Ectodermal cell (in vitro differentiated cells): ENCODE results near the gene MRFAP1.
"Not testable (repeated sequence)": the region's sequence is repeated elsewhere in the genome, so short reads cannot be mapped to it uniquely, and the experiment has no call there.

Source experiments
- H3K27ac ChIP-seq: 2 replicates; pipeline ENCODE4 v1.7.0; 2013; ENCODE audit warnings: mild to moderate bottlenecking, low read depth, low read length; ENCODE audit not compliant: insufficient read depth, poor library complexity, severe bottlenecking
- H3K27me3 ChIP-seq: 2 replicates; pipeline ENCODE4 v1.7.0; 2013; ENCODE audit warnings: mild to moderate bottlenecking, low read length; ENCODE audit not compliant: insufficient read depth, control insufficient read depth, poor library complexity, severe bottlenecking
- H3K36me3 ChIP-seq: one replicate; pipeline ENCODE4 v1.7.0; 2013; ENCODE audit warnings: low read length; ENCODE audit not compliant: control insufficient read depth, insufficient read depth
- H3K4me1 ChIP-seq: one replicate; pipeline ENCODE4 v1.7.0; 2013; ENCODE audit warnings: low read length; ENCODE audit not compliant: control insufficient read depth, insufficient read depth
- H3K4me3 ChIP-seq: 2 replicates; pipeline ENCODE4 v1.7.0; 2013; ENCODE audit warnings: low read depth, low read length, control low read depth; ENCODE audit not compliant: insufficient read depth
- H3K9me3 ChIP-seq: 2 replicates; pipeline ENCODE4 v1.7.0; 2013; ENCODE audit warnings: mild to moderate bottlenecking, low read length, moderate library complexity; ENCODE audit not compliant: control insufficient read depth
- WGBS, 2 experiments: methylation state at CpG; one replicate each; pipeline ENCODE4 v1.1.7; 2013; ENCODE audit warnings: missing lambda C conversion rate in 2 of 2; 5-methylcytosine and 5-hydroxymethylcytosine counted together

Gene MRFAP1

DNA sequence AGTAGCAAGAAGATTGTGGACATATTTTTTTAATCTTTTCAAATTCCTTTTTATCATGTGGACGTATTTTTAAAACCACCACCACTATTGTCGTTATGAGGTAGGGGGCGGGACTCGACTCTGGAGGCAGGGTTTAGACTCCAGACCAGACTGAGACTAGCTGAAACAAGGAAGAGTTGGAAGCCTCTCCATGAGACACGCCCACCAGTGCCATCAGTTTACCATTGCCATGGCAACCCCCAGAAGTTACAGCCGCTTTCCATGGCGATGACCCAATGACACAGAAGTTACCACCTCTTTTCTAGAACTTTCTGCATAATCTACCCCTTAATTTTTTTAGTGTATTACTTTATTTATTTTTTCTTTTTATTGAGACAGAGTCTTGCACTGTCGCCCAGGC is 8.7 kb downstream of the MRFAP1 start:
- Histone ChIP-seq H3K4me1 (no peaks in the 10 kb centered on the region), H3K27ac (no peak overlapping the region), H3K9me3 (no peaks in the 10 kb centered on the region), H3K36me3 (no peaks in the 10 kb centered on the region), H3K4me3 (no peak overlapping the region), H3K27me3 (no peaks in the 10 kb centered on the region)
- WGBS, 2 experiments, result 92 to 95% methylated on average over 8 of the region's 8 CpGs

DNA sequence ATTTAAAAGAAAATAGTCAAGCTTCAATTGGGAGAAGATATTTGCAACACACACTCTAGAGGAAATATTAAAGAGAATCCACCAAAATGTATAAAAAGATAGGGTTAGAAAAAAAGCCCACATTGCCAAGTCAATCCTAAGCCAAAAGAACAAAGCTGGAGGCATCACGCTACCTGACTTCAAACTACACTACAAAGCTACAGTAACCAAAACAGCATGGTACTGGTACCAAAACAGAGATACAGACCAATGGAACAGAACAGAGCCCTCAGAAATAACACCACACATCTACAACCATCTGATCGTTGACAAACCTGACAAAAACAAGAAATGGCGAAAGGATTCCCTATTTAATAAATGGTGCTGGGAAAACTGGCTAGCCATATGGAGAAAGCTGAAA is 13.7 kb downstream of the MRFAP1 start:
- H3K27me3 ChIP-seq, result peaks cover 16% of the 10 kb centered on the region
- not testable (repeated sequence) for H3K36me3 ChIP-seq, H3K27ac ChIP-seq, H3K4me1 ChIP-seq, H3K4me3 ChIP-seq, H3K9me3 ChIP-seq
- WGBS, 2 experiments, result 100% methylated on average over 1 of the region's 3 CpGs; no CpG with 5 or more reads in 1 of the 2 experiments

DNA sequence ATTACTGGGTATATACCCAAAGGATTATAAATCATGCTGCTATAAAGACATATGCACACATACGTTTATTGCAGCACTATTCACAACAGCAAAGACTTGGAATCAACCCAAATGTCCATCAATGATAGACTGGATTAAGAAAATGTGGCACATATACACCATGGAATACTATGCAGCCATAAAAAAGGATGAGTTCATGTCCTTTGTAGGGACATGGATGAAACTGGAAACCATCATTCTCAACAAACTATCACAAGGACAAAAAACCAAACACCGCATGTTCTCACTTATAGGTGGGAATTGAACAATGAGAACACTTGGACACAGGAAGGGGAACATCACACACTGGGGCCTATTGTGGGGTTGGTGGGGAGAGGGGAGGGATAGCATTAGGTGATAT is 14.8 kb downstream of the MRFAP1 start:
- not testable (repeated sequence) for H3K4me1 ChIP-seq
- 83 to 86% methylated on average over 1 of the region's 2 CpGs for WGBS, 2 experiments
- peaks cover 27% of the 10 kb centered on the region for H3K27me3 ChIP-seq

DNA sequence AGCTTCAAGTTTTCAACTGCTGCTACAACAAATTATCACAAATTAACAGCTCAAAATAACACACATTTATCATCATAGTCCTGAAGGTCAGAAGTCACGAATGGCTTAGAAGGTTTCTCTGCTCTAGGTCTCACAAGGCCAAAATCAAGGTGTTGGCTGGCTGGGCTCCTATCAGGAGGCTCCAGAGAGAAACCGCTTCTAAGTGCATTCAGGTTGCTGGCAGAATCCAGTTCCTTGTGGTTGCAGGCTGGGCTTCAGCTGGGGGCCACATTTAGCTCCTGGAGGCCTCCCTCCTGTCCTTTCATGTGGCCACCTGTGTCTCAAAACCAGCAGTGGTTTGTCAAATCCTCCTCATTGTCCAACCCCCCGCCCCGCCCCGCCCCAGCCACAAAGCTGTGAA is 15.4 kb downstream of the MRFAP1 start:
- WGBS, 2 experiments, result 89% methylated on average over 5 of the region's 5 CpGs
- no peaks in the 10 kb centered on the region for H3K9me3 ChIP-seq
- H3K27me3 ChIP-seq, result peaks cover 32% of the 10 kb centered on the region
- no peak overlapping the region for H3K27ac ChIP-seq
- H3K36me3 ChIP-seq, result no peaks in the 10 kb centered on the region
- H3K4me3 ChIP-seq, result no peak overlapping the region
- no peaks in the 10 kb centered on the region for H3K4me1 ChIP-seq

More for the DNA sequence above, 14.8 kb downstream of the MRFAP1 start:
- not testable (repeated sequence) for H3K36me3 ChIP-seq, H3K9me3 ChIP-seq, H3K27ac ChIP-seq, H3K4me3 ChIP-seq

DNA sequence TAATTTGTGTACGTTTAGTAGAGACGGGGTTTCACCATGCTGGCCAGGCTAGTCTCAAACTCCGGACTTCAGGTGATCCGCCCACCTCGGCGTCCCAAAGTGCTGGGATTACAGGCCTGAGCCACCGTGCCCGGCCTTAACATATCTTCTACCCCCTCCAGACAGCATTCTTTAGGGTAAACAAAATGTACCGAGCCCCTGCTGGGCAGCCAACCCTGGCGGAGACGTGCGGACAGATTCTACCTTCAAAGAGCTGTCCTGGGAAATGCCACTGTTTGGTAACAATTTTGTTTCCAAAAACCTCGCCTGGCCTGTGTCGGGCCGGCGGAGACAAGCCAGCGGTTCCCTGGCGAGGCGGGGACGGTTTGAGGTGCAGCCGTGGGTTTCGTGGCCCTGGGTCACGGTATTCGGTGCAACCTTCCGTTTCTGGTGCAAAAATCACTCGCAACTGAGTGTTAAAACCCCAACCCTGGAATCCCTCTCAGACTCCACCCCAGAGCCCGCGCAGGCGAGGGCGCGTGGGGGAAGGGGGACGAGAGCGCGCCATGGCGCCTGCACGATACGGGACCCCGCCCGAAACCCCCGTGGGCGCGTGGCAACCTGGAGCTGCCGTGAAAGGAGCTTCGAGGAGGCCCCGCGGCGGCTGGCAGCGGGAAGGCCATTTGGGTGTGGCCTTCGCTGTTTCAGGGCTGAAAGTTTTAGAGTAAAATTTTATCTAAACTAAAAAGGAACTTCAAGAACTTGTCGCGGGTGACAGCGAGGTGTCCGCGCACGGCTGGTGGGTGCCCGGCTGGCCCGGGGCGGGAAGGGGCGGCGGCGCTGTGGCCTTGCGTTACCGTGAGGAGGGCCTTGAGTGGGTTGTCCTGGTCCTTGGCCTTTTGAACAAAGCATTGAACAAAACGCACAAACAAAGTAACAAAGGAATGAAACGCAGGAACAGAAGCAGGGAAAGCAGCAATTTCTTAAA is 17.0 kb downstream of the MRFAP1 start:
- 91% methylated on average over 65 of the region's 65 CpGs for WGBS, 2 experiments
- Histone ChIP-seq H3K4me3 (no peak overlapping the region), H3K27me3 (peaks cover 48% of the 10 kb centered on the region), H3K27ac (no peak overlapping the region), H3K9me3 (no peaks in the 10 kb centered on the region), H3K36me3 (no peaks in the 10 kb centered on the region), H3K4me1 (no peaks in the 10 kb centered on the region)

DNA sequence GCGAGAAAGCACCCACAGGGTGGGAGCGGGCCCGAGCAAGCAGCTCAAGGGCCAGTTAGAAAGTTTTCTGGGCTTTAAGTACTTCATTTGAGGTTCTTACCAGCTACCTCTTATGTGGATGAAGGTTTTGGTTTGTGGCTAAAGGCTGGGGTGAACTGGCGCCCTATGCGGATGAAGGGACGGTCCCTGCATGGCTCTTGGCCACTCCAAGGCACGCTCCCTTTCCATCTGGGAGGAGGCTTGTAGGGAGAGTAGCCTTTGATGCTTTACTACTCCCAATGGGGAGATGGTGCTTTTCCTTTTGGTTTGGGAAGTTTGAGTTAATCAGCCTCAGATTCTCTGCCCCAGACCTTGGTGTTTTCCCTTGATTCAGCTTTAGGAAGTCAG is 17.7 kb downstream of the MRFAP1 start:
- H3K9me3 ChIP-seq, result no peaks in the 10 kb centered on the region
- no peaks in the 10 kb centered on the region for H3K36me3 ChIP-seq
- no peaks in the 10 kb centered on the region for H3K4me1 ChIP-seq
- H3K27ac ChIP-seq, result no peak overlapping the region
- peaks cover 55% of the 10 kb centered on the region for H3K27me3 ChIP-seq
- 89 to 92% methylated on average over 7 of the region's 7 CpGs for WGBS, 2 experiments
- H3K4me3 ChIP-seq, result no peak overlapping the region

DNA sequence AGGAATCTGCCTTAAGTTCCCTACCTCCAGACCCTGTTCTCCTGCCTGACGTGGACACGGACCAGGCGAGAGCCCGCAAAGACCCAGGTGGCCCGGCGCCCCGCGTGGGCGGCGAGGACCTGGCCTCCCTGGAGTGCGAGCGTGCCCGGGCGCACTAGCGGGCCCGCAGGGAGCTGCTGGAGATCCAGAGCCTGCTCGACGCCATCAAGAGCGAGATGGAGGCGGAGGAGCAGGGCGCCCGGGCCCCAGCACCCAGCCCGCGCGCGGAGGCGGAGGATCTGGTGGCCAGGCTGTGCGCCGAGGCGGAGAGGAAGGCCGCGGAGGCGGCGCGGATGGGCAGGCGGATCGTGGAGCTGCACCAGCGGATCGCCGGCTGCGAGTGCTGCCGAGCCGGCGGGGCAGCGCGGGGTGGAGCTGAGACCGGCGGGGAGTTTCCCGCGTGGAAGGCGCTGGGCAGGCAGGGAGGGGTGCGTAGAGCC is 18.2 kb downstream of the MRFAP1 start:
- WGBS, 2 experiments, result 36 to 40% methylated on average over 51 to 52 of the region's 52 CpGs
- Histone ChIP-seq H3K27ac (no peak overlapping the region), H3K9me3 (no peaks in the 10 kb centered on the region), H3K4me3 (no peak overlapping the region), H3K4me1 (no peaks in the 10 kb centered on the region), H3K27me3 (peaks cover 59% of the 10 kb centered on the region), H3K36me3 (no peaks in the 10 kb centered on the region)

DNA sequence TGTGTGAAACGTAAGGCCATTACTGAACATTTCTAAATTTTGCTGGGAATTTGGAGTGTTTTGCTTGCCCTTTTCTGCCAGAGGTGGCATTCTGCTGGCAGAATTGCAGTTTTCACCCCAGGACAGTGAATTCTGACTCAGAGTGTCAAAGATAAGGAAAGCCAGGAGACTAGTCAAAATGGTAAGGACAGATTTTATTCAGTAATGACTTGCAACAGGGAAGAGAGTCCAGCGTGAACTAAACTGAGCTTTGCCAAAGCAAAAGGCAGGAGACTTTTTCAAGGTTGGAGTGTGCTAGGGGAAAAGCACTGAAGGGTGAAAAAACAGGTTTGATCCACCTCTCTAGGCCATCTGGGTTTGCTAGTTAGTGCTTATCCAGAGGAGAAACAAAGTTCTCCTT is 19.4 kb downstream of the MRFAP1 start:
- H3K36me3 ChIP-seq, result no peaks in the 10 kb centered on the region
- H3K9me3 ChIP-seq, result no peaks in the 10 kb centered on the region
- no peak overlapping the region for H3K4me3 ChIP-seq
- no peaks in the 10 kb centered on the region for H3K4me1 ChIP-seq
- no peak overlapping the region for H3K27ac ChIP-seq
- peaks cover 72% of the 10 kb centered on the region for H3K27me3 ChIP-seq
- 92 to 96% methylated on average over 2 of the region's 2 CpGs for WGBS, 2 experiments

DNA sequence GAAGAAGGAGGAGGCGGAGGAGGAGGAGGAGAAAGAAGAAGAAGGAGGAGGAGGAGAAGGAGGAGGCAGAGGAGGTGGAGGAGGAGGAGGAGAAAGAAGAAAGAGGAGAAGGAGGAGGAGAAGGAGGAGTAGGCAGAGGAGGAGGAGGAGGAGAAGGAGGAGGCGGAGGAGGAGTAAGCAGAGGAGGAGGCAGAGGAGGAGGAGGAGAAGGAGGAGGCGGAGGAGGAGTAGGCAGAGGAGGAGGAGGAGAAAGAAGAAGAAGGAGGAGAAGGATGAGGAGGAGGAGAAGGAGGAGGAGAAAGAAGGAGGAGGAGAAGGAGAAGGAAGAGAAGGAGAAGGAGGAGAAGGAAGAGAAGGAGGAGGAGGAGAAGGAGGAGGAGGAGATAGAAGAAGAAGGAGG is 19.9 kb downstream of the MRFAP1 start:
- no peak overlapping the region for H3K27ac ChIP-seq
- 87 to 91% methylated on average over 3 of the region's 3 CpGs for WGBS, 2 experiments
- H3K4me3 ChIP-seq, result no peak overlapping the region
- no peaks in the 10 kb centered on the region for H3K4me1 ChIP-seq
- no peaks in the 10 kb centered on the region for H3K36me3 ChIP-seq
- peaks cover 77% of the 10 kb centered on the region for H3K27me3 ChIP-seq
- H3K9me3 ChIP-seq, result no peaks in the 10 kb centered on the region

DNA sequence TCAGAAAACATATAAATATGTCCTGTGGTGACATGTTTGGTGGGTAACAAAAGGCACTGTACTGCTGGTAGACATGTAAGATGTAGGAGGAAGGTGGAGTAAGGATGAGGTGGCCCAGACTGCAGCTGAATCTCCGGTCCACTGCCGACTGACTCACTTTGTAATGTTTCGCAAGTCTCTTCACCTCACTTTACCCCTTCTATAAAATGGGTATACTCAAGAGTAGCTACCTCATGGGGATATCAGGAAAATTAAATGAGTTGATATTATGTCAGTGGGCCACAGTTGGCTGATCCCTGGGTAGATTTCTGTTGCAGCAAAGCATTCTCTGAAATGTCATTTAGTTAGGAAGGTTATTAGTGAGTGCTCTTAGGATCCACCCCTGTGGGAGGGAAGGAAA is 22.1 kb downstream of the MRFAP1 start:
- WGBS, 2 experiments, result 81 to 100% methylated on average over 2 to 3 of the region's 3 CpGs
- no peaks in the 10 kb centered on the region for H3K36me3 ChIP-seq

More for the DNA sequence above, 22.1 kb downstream of the MRFAP1 start:
- no peak overlapping the region for H3K27ac ChIP-seq
- no peaks in the 10 kb centered on the region for H3K9me3 ChIP-seq
- H3K4me1 ChIP-seq, result no peaks in the 10 kb centered on the region
- peaks cover 77% of the 10 kb centered on the region for H3K27me3 ChIP-seq
- no peak overlapping the region for H3K4me3 ChIP-seq
